Pancreas (tissue), 10 donors: ENCODE results near the gene SORCS3. TPM values are rescaled to one million over a fixed set of nuclear protein-coding genes. Genes with fewer than 3 reads are reported as not detected.

Experiments
- ATAC-seq, 4 donors: fragments of 200-7000 bp; cut with Tn5 transposase; one replicate each; pipeline versions ENCODE4 v1.8.0 to v1.9.1; 2020; ENCODE audit warnings: mild to moderate bottlenecking in 4 of 4, moderate library complexity in 4 of 4
- DNase-seq, 6 donors: peaks; one replicate each; pipeline ENCODE4 v3.0.0-alpha.2; 2020
- FAIRE-seq: peaks from 2 replicates; lab custom pipeline; 2012; peaks lifted over from hg19 to GRCh38; lab: Jason Lieb, UNC
- H3K27ac ChIP-seq, 4 donors: fragments of 200-600 bp; sonication (generic); 1 replicate in 3 of 4; 2 replicates in 1 of 4; pipeline versions ENCODE4 v1.5.0 to v1.8.0; 2020
- H3K27me3 ChIP-seq, 4 donors: fragments of 200-600 bp; one replicate each; pipeline ENCODE4 v1.8.0; 2021
- H3K36me3 ChIP-seq, 3 donors: fragments of 200-600 bp; sonication (generic) in 1 of 3; one replicate each; pipeline versions ENCODE4 v1.5.0 to v1.8.0; 2020 to 2021
- H3K4me1 ChIP-seq, 3 donors: fragments of 200-600 bp; one replicate each; pipeline ENCODE4 v1.8.0; 2021
- H3K4me3 ChIP-seq, 4 donors: fragments of 200-600 bp; sonication (generic) in 2 of 4; one replicate each; pipeline versions ENCODE4 v1.5.0 to v1.8.0; 2020 to 2021
- H3K9me3 ChIP-seq, 4 donors: fragments of 200-600 bp; one replicate each; pipeline ENCODE4 v1.8.0; 2021
- CTCF ChIP-seq, 4 donors: fragments of 200-600 bp; sonication (generic) in 3 of 4; IDR thresholded peaks; one replicate each; pipeline versions ENCODE4 v1.5.0 to v1.8.0; 2021; ENCODE audit warnings: antibody characterized with exemption in 4 of 4
- WGBS, 2 donors: extraction: QIAGEN DNeasy Blood & Tissue Kit; methylation state at CpG; one replicate each; pipeline ENCODE4 v1.1.7; 2013; 5-methylcytosine and 5-hydroxymethylcytosine counted together
- intact Hi-C, 3 donors: fragments of 100-400 bp; cut with DNase I; formaldehyde crosslinking; loops; one replicate each; pipeline versions ENCODE4 v1.11.1 to v1.14.2; 2022
- polyA plus RNA-seq, 2 donors: library from polyadenylated mRNA; stranded (reverse); fragments of 200-250 nt; gene quantifications; one replicate each; pipeline ENCODE4 v1.2.3, GENCODE V29; 2013
- total RNA-seq, 6 donors: library from RNA; stranded (reverse); fragmentation: NEBNext Ultra II Directional in 4 of 6; extraction: Animal tissue kit (Norgen Biotek cat#: 25700) in 4 of 6; gene quantifications; one replicate each; pipeline versions ENCODE4 v1.2.1 to v1.2.4, GENCODE V29; 2021 to 2023
- donor health status: healthy with polysubstance abuse.
- donor health status: DM: no; HTN: no; CAD: no; lungs with moderate emphysema.
- donor health status: DM: no; HTN: no; CAD: no.
- donor health status: control.
- donor health status: control.
- donor health status: Bipolar disorder and iron deficiency.
- donor health status: DM: yes; HTN: yes; CAD: no.
- donor health status: DM: no; HTN: no; CAD: no.
- donor health status: DM: no; HTN: no; CAD: no.
- donor health status: DM: yes; HTN: yes; CAD: no.

The SORCS3 gene
- total and polyA plus RNA-seq, 8 donors, result 0.02 TPM; not detected in 7

GRCh38 chr10:105148921-105149320, 507.8 kb downstream of the SORCS3 start:
- intact Hi-C loops, result no loop called here
- H3K9me3 ChIP-seq, result no peaks in the 10 kb centered on the region
- H3K4me1 ChIP-seq, result peaks cover 0 to 7% (median 0%) of the 10 kb centered on the region in 3 donors
- TF ChIP-seq CTCF (IDR thresholded peaks at IDR 0.05), result no peak
- FAIRE-seq (no peak), ATAC-seq (peak in 1 of 4 donors; percentile 25), DNase-seq (no peak)
- WGBS, 2 donors, result 39 to 42% methylated on average over 2 of the region's 2 CpGs
- H3K27ac ChIP-seq, result no peak overlapping the region
- H3K36me3 ChIP-seq, result no peaks in the 10 kb centered on the region
- no peak overlapping the region for H3K4me3 ChIP-seq
- peaks cover 0 to 19% (median 2%) of the 10 kb centered on the region in 4 donors for H3K27me3 ChIP-seq

GRCh38 chr10:105149371-105149891, 508.3 kb downstream of the SORCS3 start:
- Histone ChIP-seq H3K4me1 (peaks cover 0 to 7% (median 0%) of the 10 kb centered on the region in 3 donors), H3K27me3 (peaks cover 0 to 19% (median 2%) of the 10 kb centered on the region in 4 donors), H3K4me3 (no peak overlapping the region), H3K36me3 (no peaks in the 10 kb centered on the region), H3K27ac (no peak overlapping the region), H3K9me3 (no peaks in the 10 kb centered on the region)
- intact Hi-C loops, result no loop called here
- ATAC-seq (peak; percentile 64 to 91 (median 70)), DNase-seq (peak in 2 of 6 donors; percentile 20 to 23), FAIRE-seq (no peak)
- no peak for TF ChIP-seq CTCF (IDR thresholded peaks at IDR 0.05)

- WGBS, 2 donors, result 62 to 71% methylated on average over 4 of the region's 4 CpGs
- DNase-seq (no peak), ATAC-seq (no peak), FAIRE-seq (no peak)
- intact Hi-C loops, result no loop called here
- Histone ChIP-seq H3K4me1 (peaks cover 0 to 7% (median 0%) of the 10 kb centered on the region in 3 donors), H3K9me3 (no peaks in the 10 kb centered on the region), H3K27ac (no peak overlapping the region), H3K36me3 (no peaks in the 10 kb centered on the region), H3K27me3 (peaks cover 0 to 19% (median 2%) of the 10 kb centered on the region in 4 donors), H3K4me3 (no peak overlapping the region)
- no peak for TF ChIP-seq CTCF (IDR thresholded peaks at IDR 0.05)
Measured at GRCh38 chr10:105150259-105150880, 509.3 kb downstream of the SORCS3 start.

- Histone ChIP-seq H3K36me3 (no peaks in the 10 kb centered on the region), H3K27me3 (peaks cover 0 to 7% (median 0%) of the 10 kb centered on the region in 4 donors), H3K9me3 (no peaks in the 10 kb centered on the region), H3K4me1 (no peaks in the 10 kb centered on the region), H3K27ac (no peak overlapping the region), H3K4me3 (no peak overlapping the region)
- ATAC-seq (no peak), DNase-seq (no peak), FAIRE-seq (no peak)
- intact Hi-C loops, result no loop called here
- no peak for TF ChIP-seq CTCF (IDR thresholded peaks at IDR 0.05)
- WGBS, 2 donors, result 40 to 48% methylated on average over 4 of the region's 4 CpGs
Measured at GRCh38 chr10:105154736-105155135, 513.6 kb downstream of the SORCS3 start.

- WGBS, 2 donors, result 4 to 18% methylated on average over 1 of the region's 1 CpG
- DNase-seq (no peak), FAIRE-seq (no peak), ATAC-seq (no peak)
- H3K4me3 ChIP-seq, result no peak overlapping the region
- no peak overlapping the region for H3K27ac ChIP-seq
- H3K36me3 ChIP-seq, result no peaks in the 10 kb centered on the region
- TF ChIP-seq CTCF (IDR thresholded peaks at IDR 0.05), result no peak
- H3K4me1 ChIP-seq, result no peaks in the 10 kb centered on the region
- no peaks in the 10 kb centered on the region for H3K9me3 ChIP-seq
- intact Hi-C loops, result no loop called here
- no peaks in the 10 kb centered on the region for H3K27me3 ChIP-seq
Measured at GRCh38 chr10:105159268-105159667, 518.2 kb downstream of the SORCS3 start.
